Smooth muscle cell (in vitro differentiated cells): ENCODE measurements around the gene NMD3. TPM values are rescaled to one million over a fixed set of nuclear protein-coding genes. Genes with fewer than 3 reads are reported as not detected.

Source experiments
- DNase-seq: peaks from one replicate; lab custom pipeline; 2025; ENCODE audit not compliant: unreplicated experiment; lab: John Stamatoyannopoulos, UW
- H2AFZ ChIP-seq: fragments of 200-600 bp; sonication (generic); 2 replicates; pipeline ENCODE4 v1.6.0; 2016; ENCODE audit warnings: antibody characterized with exemption, low read depth, mild to moderate bottlenecking
- H3F3A ChIP-seq: fragments of 200-600 bp; sonication (generic); 2 replicates; pipeline ENCODE4 v1.6.0; 2017; ENCODE audit warnings: antibody characterized with exemption, low read depth
- H3K27ac ChIP-seq: fragments of 200-600 bp; sonication (generic); 2 replicates; pipeline ENCODE4 v1.5.1; 2016; ENCODE audit warnings: low read depth, mild to moderate bottlenecking
- H3K27me3 ChIP-seq: fragments of 200-600 bp; sonication (generic); 2 replicates; pipeline ENCODE4 v1.6.1; 2016; ENCODE audit warnings: low read depth, mild to moderate bottlenecking
- H3K36me3 ChIP-seq: fragments of 200-600 bp; sonication (generic); 2 replicates; pipeline ENCODE4 v1.5.1; 2016; ENCODE audit warnings: low read depth
- H3K4me1 ChIP-seq: fragments of 200-600 bp; sonication (generic); 2 replicates; pipeline ENCODE4 v1.5.1; 2016; ENCODE audit warnings: low read depth
- H3K4me2 ChIP-seq: fragments of 200-600 bp; sonication (generic); 2 replicates; pipeline ENCODE4 v1.6.0; 2016; ENCODE audit warnings: mild to moderate bottlenecking
- H3K4me3 ChIP-seq: fragments of 200-600 bp; sonication (generic); 2 replicates; pipeline ENCODE4 v1.5.1; 2016; ENCODE audit warnings: mild to moderate bottlenecking
- H3K79me2 ChIP-seq: fragments of 200-600 bp; sonication (generic); 2 replicates; pipeline ENCODE4 v1.6.0; 2016; ENCODE audit warnings: low read depth, mild to moderate bottlenecking
- H3K9ac ChIP-seq: fragments of 200-600 bp; sonication (generic); 2 replicates; pipeline ENCODE4 v1.6.0; 2016; ENCODE audit warnings: low read depth
- H3K9me3 ChIP-seq: fragments of 200-600 bp; sonication (generic); replicated peaks from 2 replicates; pipeline ENCODE4 v1.5.1; 2016; ENCODE audit warnings: low read depth
- H4K20me1 ChIP-seq: fragments of 200-600 bp; sonication (generic); 2 replicates; pipeline ENCODE4 v1.6.0; 2016; ENCODE audit warnings: low read depth
- CTCF ChIP-seq: fragments of 200-600 bp; sonication (generic); IDR thresholded peaks from 2 replicates; pipeline ENCODE4 v1.5.1; 2017; ENCODE audit warnings: borderline replicate concordance, mild to moderate bottlenecking, antibody characterized with exemption; ENCODE audit not compliant: insufficient read depth, poor library complexity, severe bottlenecking
- WGBS: methylation state at CpG from one replicate; pipeline ENCODE4 v1.1.7; 2016; ENCODE audit warnings: low lambda C conversion rate; 5-methylcytosine and 5-hydroxymethylcytosine counted together
- polyA plus RNA-seq: library from polyadenylated mRNA; unstranded; fragments of >200 nt; fragmentation: Nextera tagmentation; extraction: Ambion mirVana; gene quantifications from 2 replicates; pipeline ENCODE4 v1.2.1, GENCODE V29; 2016
- total RNA-seq: library from RNA; depleted of rRNA; stranded (reverse); fragments of >200 nt; gene quantifications from 2 replicates; pipeline ENCODE4 v1.2.3, GENCODE V29; 2014

Gene NMD3
- total and polyA plus RNA-seq, 2 experiments from 2014 or later, result 40.2 to 70.1 TPM

GRCh38 chr3:161267646-161268045 lies 46.5 kb downstream of the NMD3 start:
- H2AFZ ChIP-seq, result no peak overlapping the region
- H3K9me3 ChIP-seq, result no peaks in the 10 kb centered on the region
- no peaks in the 10 kb centered on the region for H3K4me1 ChIP-seq
- no peak for DNase-seq
- peak overlapping the region; percentile 89 for H3K27ac ChIP-seq
- 83% methylated on average over 3 of the region's 3 CpGs for WGBS
- H3K4me2 ChIP-seq, result no peak overlapping the region
- peak overlapping the region; percentile 24 for H3K9ac ChIP-seq
- no peaks in the 10 kb centered on the region for H3K27me3 ChIP-seq
- no peaks in the 10 kb centered on the region for H4K20me1 ChIP-seq
- H3K36me3 ChIP-seq, result no peaks in the 10 kb centered on the region
- H3F3A ChIP-seq, result no peaks in the 10 kb centered on the region
- TF ChIP-seq CTCF, result no peak
- no peak overlapping the region for H3K4me3 ChIP-seq
- H3K79me2 ChIP-seq, result no peaks in the 10 kb centered on the region

GRCh38 chr3:161268601-161269000 lies 47.5 kb downstream of the NMD3 start:
- Histone ChIP-seq H3K9me3 (no peaks in the 10 kb centered on the region), H2AFZ (no peak overlapping the region), H4K20me1 (no peaks in the 10 kb centered on the region), H3K36me3 (no peaks in the 10 kb centered on the region), H3K27me3 (no peaks in the 10 kb centered on the region), H3K79me2 (no peaks in the 10 kb centered on the region), H3K27ac (peak overlapping the region; percentile 89), H3K4me1 (no peaks in the 10 kb centered on the region), H3K4me3 (no peak overlapping the region), H3F3A (no peaks in the 10 kb centered on the region), H3K9ac (no peak overlapping the region), H3K4me2 (no peak overlapping the region)
- TF ChIP-seq CTCF, result no peak
- 71% methylated on average over 3 of the region's 3 CpGs for WGBS
- no peak for DNase-seq

- Histone ChIP-seq H2AFZ (no peak overlapping the region), H3K36me3 (no peaks in the 10 kb centered on the region), H3K79me2 (no peaks in the 10 kb centered on the region), H3K4me1 (no peaks in the 10 kb centered on the region), H4K20me1 (no peaks in the 10 kb centered on the region), H3K9ac (no peak overlapping the region), H3K27me3 (no peaks in the 10 kb centered on the region), H3K4me2 (no peak overlapping the region), H3F3A (no peaks in the 10 kb centered on the region), H3K9me3 (no peaks in the 10 kb centered on the region), H3K27ac (no peak overlapping the region), H3K4me3 (no peak overlapping the region)
- no peak for DNase-seq
- no peak for TF ChIP-seq CTCF
- whole genome bisulfite sequencing, result 96% methylated on average over 4 of the region's 4 CpGs
Measured at GRCh38 chr3:161270991-161271390, 49.9 kb downstream of the NMD3 start.

- no peaks in the 10 kb centered on the region for H3F3A ChIP-seq
- no peak overlapping the region for H3K4me3 ChIP-seq
- H3K4me2 ChIP-seq, result no peak overlapping the region
- no peaks in the 10 kb centered on the region for H3K79me2 ChIP-seq
- DNase-seq, result no peak
- H3K27me3 ChIP-seq, result no peaks in the 10 kb centered on the region
- no peaks in the 10 kb centered on the region for H3K36me3 ChIP-seq
- TF ChIP-seq CTCF, result no peak
- no peaks in the 10 kb centered on the region for H3K4me1 ChIP-seq
- no peaks in the 10 kb centered on the region for H3K9me3 ChIP-seq
- 75% methylated on average over 2 of the region's 2 CpGs for WGBS
- H4K20me1 ChIP-seq, result no peaks in the 10 kb centered on the region
- H3K27ac ChIP-seq, result no peak overlapping the region
- no peak overlapping the region for H3K9ac ChIP-seq
- H2AFZ ChIP-seq, result no peak overlapping the region
Measured at GRCh38 chr3:161271646-161272045, 50.5 kb downstream of the NMD3 start.
